GM21619 (cell line): ENCODE measurements around the gene EXOC2.

Experiments used
- ATAC-seq: cut with Tn5 transposase; IDR thresholded peaks from one replicate; pipeline ENCODE4 v1.9.1; 2021; ENCODE audit not compliant: unreplicated experiment

The EXOC2 gene

GRCh38 chr6:470051-470900, 222.7 kb downstream of the EXOC2 start:
- no peak for ATAC-seq

- no peak for ATAC-seq
Measured at GRCh38 chr6:467671-468082, 225.3 kb downstream of the EXOC2 start.

- ATAC-seq = no peak
Measured at GRCh38 chr6:467111-467510, 225.8 kb downstream of the EXOC2 start.

- no peak for ATAC-seq
Measured at GRCh38 chr6:466564-466963, 226.4 kb downstream of the EXOC2 start.

GRCh38 chr6:465531-466348, 227.2 kb downstream of the EXOC2 start:
- ATAC-seq = no peak

- no peak for ATAC-seq
Measured at GRCh38 chr6:456887-457286, 236.1 kb downstream of the EXOC2 start.

GRCh38 chr6:456358-456867, 236.5 kb downstream of the EXOC2 start:
- ATAC-seq = no peak

GRCh38 chr6:455835-456234, 237.1 kb downstream of the EXOC2 start:
- no peak for ATAC-seq

- no peak for ATAC-seq
Measured at GRCh38 chr6:455006-455585, 237.8 kb downstream of the EXOC2 start.

GRCh38 chr6:454148-454991, 238.6 kb downstream of the EXOC2 start:
- ATAC-seq = no peak

GRCh38 chr6:453152-453551, 239.8 kb downstream of the EXOC2 start:
- no peak for ATAC-seq

- no peak for ATAC-seq
Measured at GRCh38 chr6:452301-453067, 240.5 kb downstream of the EXOC2 start.

- ATAC-seq = no peak
Measured at GRCh38 chr6:451847-452246, 241.1 kb downstream of the EXOC2 start.

- no peak for ATAC-seq
Measured at GRCh38 chr6:451336-451735, 241.6 kb downstream of the EXOC2 start.

GRCh38 chr6:449486-450419, 243.2 kb downstream of the EXOC2 start:
- ATAC-seq = no peak

GRCh38 chr6:449057-449430, 243.9 kb downstream of the EXOC2 start:
- no peak for ATAC-seq

GRCh38 chr6:448296-449056, 244.5 kb downstream of the EXOC2 start:
- no peak for ATAC-seq
